ENCODE results near the gene GPS1. TPM values are rescaled to one million over a fixed set of nuclear protein-coding genes. Genes with fewer than 3 reads are reported as not detected.

GPS1 gene
- total RNA-seq, 3 donors from 2014 or later = 68.8 to 95.4 (median 94.4) TPM

DNA sequence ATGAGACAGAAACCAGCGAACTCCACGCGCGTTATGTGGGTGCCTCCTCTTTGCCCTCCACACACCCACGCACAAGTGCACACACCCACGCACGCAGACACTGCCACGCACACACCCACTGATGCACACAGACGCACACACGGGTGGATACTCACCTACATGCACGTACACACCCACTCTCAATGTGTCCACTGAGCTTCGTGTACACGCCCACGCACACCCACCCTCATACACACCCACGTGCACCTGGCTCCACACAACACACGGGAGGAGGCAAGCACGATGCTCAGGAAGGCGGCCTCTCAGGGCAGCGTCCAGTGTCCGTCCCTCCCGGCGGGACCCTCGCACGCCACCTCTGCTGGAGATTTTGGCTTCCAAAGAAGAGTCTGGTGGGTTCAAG, 4.3 kb upstream of the GPS1 start:
- Histone ChIP-seq H3K9me3 (no peaks in the 10 kb centered on the region), H3K36me3 (no peaks in the 10 kb centered on the region), H3K27me3 (no peaks in the 10 kb centered on the region), H3K4me3 (no peak overlapping the region), H3K4me1 (peaks cover under 1 to 9% of the 10 kb centered on the region in 2 donors), H3K27ac (no peak overlapping the region)
- TF ChIP-seq POLR2A (IDR thresholded peaks at IDR 0.05) (no peak), POLR2AphosphoS5 (IDR thresholded peaks at IDR 0.05) (no peak)
- TF ChIP-seq, protein P1, sequence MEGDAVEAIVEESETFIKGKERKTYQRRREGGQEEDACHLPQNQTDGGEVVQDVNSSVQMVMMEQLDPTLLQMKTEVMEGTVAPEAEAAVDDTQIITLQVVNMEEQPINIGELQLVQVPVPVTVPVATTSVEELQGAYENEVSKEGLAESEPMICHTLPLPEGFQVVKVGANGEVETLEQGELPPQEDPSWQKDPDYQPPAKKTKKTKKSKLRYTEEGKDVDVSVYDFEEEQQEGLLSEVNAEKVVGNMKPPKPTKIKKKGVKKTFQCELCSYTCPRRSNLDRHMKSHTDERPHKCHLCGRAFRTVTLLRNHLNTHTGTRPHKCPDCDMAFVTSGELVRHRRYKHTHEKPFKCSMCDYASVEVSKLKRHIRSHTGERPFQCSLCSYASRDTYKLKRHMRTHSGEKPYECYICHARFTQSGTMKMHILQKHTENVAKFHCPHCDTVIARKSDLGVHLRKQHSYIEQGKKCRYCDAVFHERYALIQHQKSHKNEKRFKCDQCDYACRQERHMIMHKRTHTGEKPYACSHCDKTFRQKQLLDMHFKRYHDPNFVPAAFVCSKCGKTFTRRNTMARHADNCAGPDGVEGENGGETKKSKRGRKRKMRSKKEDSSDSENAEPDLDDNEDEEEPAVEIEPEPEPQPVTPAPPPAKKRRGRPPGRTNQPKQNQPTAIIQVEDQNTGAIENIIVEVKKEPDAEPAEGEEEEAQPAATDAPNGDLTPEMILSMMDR (IDR thresholded peaks at IDR 0.05) = no peak
- DNase-seq (ENCODE audit: low spot score in 2 of 2) = no peak
- intact Hi-C loops (cut with DNase I; ENCODE audit: low total_unique reads) = no loop called here

DNA sequence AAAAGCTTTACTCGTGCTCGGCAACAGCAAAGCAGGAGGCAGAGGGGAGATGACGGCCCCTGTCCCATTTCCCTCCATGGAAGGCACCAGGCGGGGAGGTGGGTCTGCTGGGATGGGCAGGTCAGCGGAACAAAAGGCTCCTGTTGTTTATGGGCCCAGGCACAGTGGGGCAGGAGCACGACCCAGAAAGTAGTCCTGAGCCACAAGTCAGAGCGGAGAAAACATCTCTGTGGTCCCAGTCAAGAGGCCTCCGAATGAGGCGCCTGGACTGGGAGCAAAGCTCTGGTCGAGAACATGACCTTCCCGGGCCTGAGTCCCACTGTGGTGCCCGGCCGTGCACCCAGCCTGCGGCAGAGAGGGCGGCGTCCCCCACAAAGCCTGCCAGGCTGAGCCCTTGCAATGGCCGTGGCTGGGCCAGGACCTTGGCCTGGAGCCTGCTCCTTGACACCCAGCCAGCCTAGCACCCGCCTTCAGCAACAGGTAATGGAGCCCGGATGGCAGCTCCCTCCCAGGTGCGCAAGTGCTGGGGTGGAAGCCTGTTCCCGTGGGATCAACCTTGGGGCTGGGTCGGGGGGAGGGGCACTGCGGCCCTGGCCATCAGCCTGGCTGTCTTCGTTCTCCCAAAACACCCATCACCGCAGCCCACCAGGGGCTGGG, 3.7 kb upstream of the GPS1 start:
- Histone ChIP-seq H3K4me1 (peaks cover 6 to 16% of the 10 kb centered on the region in 2 donors), H3K27me3 (no peaks in the 10 kb centered on the region), H3K27ac (no peak overlapping the region), H3K36me3 (no peaks in the 10 kb centered on the region), H3K9me3 (no peaks in the 10 kb centered on the region), H3K4me3 (no peak overlapping the region)
- intact Hi-C loops (cut with DNase I; ENCODE audit: low total_unique reads) = no loop called here
- DNase-seq (ENCODE audit: low spot score in 2 of 2) = no peak
- TF ChIP-seq, protein P1 (IDR thresholded peaks at IDR 0.05) = no peak
- no peak for TF ChIP-seq POLR2AphosphoS5 (IDR thresholded peaks at IDR 0.05)
- TF ChIP-seq POLR2A (IDR thresholded peaks at IDR 0.05) = no peak

DNA sequence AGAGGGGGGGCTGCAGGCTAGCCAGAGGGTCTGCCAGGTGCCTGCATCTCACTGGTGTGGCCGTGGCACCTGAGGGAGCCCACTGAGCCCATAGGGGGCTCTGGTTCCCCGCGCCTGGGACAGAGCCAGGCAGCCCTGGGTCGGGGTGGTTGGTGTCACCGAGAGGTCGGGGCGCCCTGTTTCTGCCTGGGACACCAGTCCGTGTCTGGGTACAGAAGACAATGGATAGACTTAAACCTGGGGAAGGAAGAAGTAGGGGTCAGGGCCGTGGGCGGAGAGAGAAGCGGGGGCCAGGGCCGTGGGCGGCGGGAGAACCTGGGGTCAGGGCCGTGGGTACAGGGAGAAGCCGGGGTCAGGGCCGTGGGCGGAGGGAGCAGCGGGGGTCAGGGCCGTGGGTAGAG, 3.1 kb upstream of the GPS1 start:
- Histone ChIP-seq H3K4me3 (no peak overlapping the region), H3K4me1 (peaks cover 6 to 21% of the 10 kb centered on the region in 2 donors), H3K27me3 (no peaks in the 10 kb centered on the region), H3K27ac (no peak overlapping the region), H3K9me3 (no peaks in the 10 kb centered on the region), H3K36me3 (no peaks in the 10 kb centered on the region)
- TF ChIP-seq POLR2AphosphoS5 (IDR thresholded peaks at IDR 0.05) (no peak), POLR2A (IDR thresholded peaks at IDR 0.05) (no peak)
- TF ChIP-seq, protein P1 (IDR thresholded peaks at IDR 0.05) = no peak
- DNase-seq (ENCODE audit: low spot score in 2 of 2) = no peak
- intact Hi-C loops (cut with DNase I; ENCODE audit: low total_unique reads) = no loop called here

DNA sequence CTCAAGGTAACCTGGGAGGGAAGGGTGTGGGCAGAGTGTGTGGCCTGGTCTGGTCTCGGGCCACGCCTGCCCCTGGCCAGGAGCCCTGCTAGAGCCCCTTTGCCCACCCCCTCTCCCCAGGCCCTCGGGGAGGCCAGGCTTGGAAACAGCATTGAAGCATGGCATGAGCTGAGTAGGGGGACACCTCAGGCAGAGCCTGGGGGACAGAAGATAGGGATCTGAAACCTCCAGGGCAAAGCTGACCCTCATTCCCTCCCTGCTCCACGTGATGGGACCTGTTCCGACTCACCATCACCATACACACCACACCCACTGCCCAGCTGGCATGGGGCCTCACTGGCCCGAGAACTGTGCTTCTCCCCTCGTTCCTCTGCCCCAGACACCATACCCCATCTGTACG, 2.6 kb upstream of the GPS1 start:
- Histone ChIP-seq H3K27me3 (no peaks in the 10 kb centered on the region), H3K27ac (no peak overlapping the region), H3K36me3 (no peaks in the 10 kb centered on the region), H3K4me3 (no peak overlapping the region), H3K9me3 (no peaks in the 10 kb centered on the region), H3K4me1 (peaks cover 6 to 23% of the 10 kb centered on the region in 2 donors)
- TF ChIP-seq, protein P1 (IDR thresholded peaks at IDR 0.05) = no peak
- no peak for TF ChIP-seq POLR2AphosphoS5 (IDR thresholded peaks at IDR 0.05)
- no peak for TF ChIP-seq POLR2A (IDR thresholded peaks at IDR 0.05)
- intact Hi-C loops (cut with DNase I; ENCODE audit: low total_unique reads) = no loop called here
- no peak for DNase-seq (ENCODE audit: low spot score in 2 of 2)

DNA sequence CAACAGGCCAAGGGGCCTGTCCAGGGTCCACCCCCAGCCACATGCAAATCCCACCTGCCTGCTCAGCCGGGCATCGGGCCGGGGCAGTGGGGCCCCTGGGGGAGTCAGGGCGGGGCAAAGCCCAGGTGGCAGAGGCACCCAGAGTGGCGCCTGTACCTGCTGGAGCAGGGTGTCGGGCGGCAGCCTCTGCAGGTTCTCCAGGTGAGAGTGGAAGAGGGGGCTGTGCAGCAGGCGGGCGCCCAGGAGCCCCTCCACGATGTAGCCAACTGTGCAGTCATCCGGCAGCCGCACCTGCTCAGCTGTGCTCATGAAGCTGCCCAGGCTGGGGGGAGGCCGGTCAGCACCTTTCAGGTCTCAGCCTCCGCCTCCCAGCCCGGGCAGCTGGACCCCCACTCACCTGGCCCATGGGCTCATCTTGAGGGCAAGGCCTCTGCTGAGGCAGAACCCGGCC, 2.2 kb upstream of the GPS1 start:
- H3K4me1 ChIP-seq = peaks cover 6 to 23% of the 10 kb centered on the region in 2 donors
- no peaks in the 10 kb centered on the region for H3K36me3 ChIP-seq
- H3K9me3 ChIP-seq = no peaks in the 10 kb centered on the region
- H3K4me3 ChIP-seq = no peak overlapping the region
- TF ChIP-seq POLR2A (IDR thresholded peaks at IDR 0.05) (no peak), POLR2AphosphoS5 (IDR thresholded peaks at IDR 0.05) (no peak)
- TF ChIP-seq, protein P1 (IDR thresholded peaks at IDR 0.05) = no peak
- H3K27me3 ChIP-seq = no peaks in the 10 kb centered on the region
- intact Hi-C loops (cut with DNase I; ENCODE audit: low total_unique reads) = no loop called here
- DNase-seq (ENCODE audit: low spot score in 2 of 2) = no peak
- H3K27ac ChIP-seq = no peak overlapping the region
